ENCODE data around the gene NSUN2. TPM values are rescaled to one million over a fixed set of nuclear protein-coding genes. Genes with fewer than 3 reads are reported as not detected.

NSUN2 gene
- total RNA-seq, 2 experiments from 2014 or later: 48.3 to 50.8 TPM

GRCh38 chr5:6581090-6581489 is 51.8 kb downstream of the NSUN2 start:
- peaks cover 7% of the 10 kb centered on the region for H3K4me1 ChIP-seq (ENCODE audit: insufficient read depth, low read length)
- CTCF ChIA-PET: no interaction called here
- no peak for TF ChIP-seq CTCF (IDR thresholded peaks at IDR 0.05)
- peaks cover 0 to 9% of the 10 kb centered on the region in 2 experiments for H3K9me3 ChIP-seq (ENCODE audit: control insufficient read depth in 1 of 2, insufficient read depth in 1 of 2, low read length in 2 of 2)
- H3K4me3 Mint-ChIP-seq: no peak overlapping the region
- H3K4me1 Mint-ChIP-seq (ENCODE audit: low read depth): no peaks in the 10 kb centered on the region
- peaks cover 17 to 42% of the 10 kb centered on the region in 2 experiments for H3K27me3 ChIP-seq (ENCODE audit: control insufficient read depth in 1 of 2, insufficient read depth in 2 of 2, low read length in 2 of 2)
- H3K36me3 Mint-ChIP-seq (ENCODE audit: low read depth): no peaks in the 10 kb centered on the region
- H3K27me3 Mint-ChIP-seq: peaks cover 66% of the 10 kb centered on the region
- H3K36me3 ChIP-seq (ENCODE audit: insufficient read depth, low read length): no peaks in the 10 kb centered on the region
- H3K9me3 Mint-ChIP-seq: no peaks in the 10 kb centered on the region
- DNase-seq (no peak), ATAC-seq (ENCODE audit: poor library complexity) (no peak)
- no peak overlapping the region for H3K27ac ChIP-seq (ENCODE audit: low read depth in 1 of 2, low read length in 2 of 2)
- intact Hi-C loops (cut with DNase I, micrococcal nuclease): no loop called here
- no peak overlapping the region for H3K4me3 ChIP-seq (ENCODE audit: low read length)
- POLR2A ChIA-PET: no interaction called here
- H3K27ac Mint-ChIP-seq: no peak overlapping the region

- Mint-ChIP-seq H3K27me3 (peaks cover 59% of the 10 kb centered on the region), H3K4me1 (ENCODE audit: low read depth) (no peaks in the 10 kb centered on the region), H3K9me3 (no peaks in the 10 kb centered on the region), H3K36me3 (ENCODE audit: low read depth) (no peaks in the 10 kb centered on the region), H3K4me3 (no peak overlapping the region), H3K27ac (no peak overlapping the region)
- TF ChIP-seq CTCF (IDR thresholded peaks at IDR 0.05): no peak
- Histone ChIP-seq H3K4me1 (ENCODE audit: insufficient read depth, low read length) (peaks cover 7% of the 10 kb centered on the region), H3K27ac (ENCODE audit: low read depth in 1 of 2, low read length in 2 of 2) (no peak overlapping the region), H3K36me3 (ENCODE audit: insufficient read depth, low read length) (no peaks in the 10 kb centered on the region), H3K27me3 (ENCODE audit: control insufficient read depth in 1 of 2, insufficient read depth in 2 of 2, low read length in 2 of 2) (peaks cover 9 to 35% of the 10 kb centered on the region in 2 experiments), H3K4me3 (ENCODE audit: low read length) (no peak overlapping the region), H3K9me3 (ENCODE audit: control insufficient read depth in 1 of 2, insufficient read depth in 1 of 2, low read length in 2 of 2) (peaks cover 0 to 9% of the 10 kb centered on the region in 2 experiments)
- intact Hi-C loops (cut with DNase I, micrococcal nuclease): loop anchor here in 1 of 2 experiments (5.0 kb wide), 2 partner anchors 1087 to 1437 kb away; partner anchors contain the start of gene ADAMTS16
- no peak for DNase-seq
- ChIA-PET POLR2A (no interaction called here), CTCF (no interaction called here)
- no peak for ATAC-seq (ENCODE audit: poor library complexity)
Measured at GRCh38 chr5:6579535-6579934, 53.3 kb downstream of the NSUN2 start.

GRCh38 chr5:6578676-6579343 is 54.0 kb downstream of the NSUN2 start:
- Mint-ChIP-seq H3K9me3 (no peaks in the 10 kb centered on the region), H3K4me1 (ENCODE audit: low read depth) (no peaks in the 10 kb centered on the region), H3K4me3 (no peak overlapping the region), H3K27ac (no peak overlapping the region), H3K36me3 (ENCODE audit: low read depth) (no peaks in the 10 kb centered on the region), H3K27me3 (peaks cover 59% of the 10 kb centered on the region)
- H3K4me1 ChIP-seq (ENCODE audit: insufficient read depth, low read length): peaks cover 7% of the 10 kb centered on the region
- H3K36me3 ChIP-seq (ENCODE audit: insufficient read depth, low read length): no peaks in the 10 kb centered on the region
- ATAC-seq (ENCODE audit: poor library complexity): no peak
- intact Hi-C loops (cut with DNase I, micrococcal nuclease): loop anchor here in 1 of 2 experiments (5.0 kb wide), 2 partner anchors 1087 to 1437 kb away; partner anchors contain the start of gene ADAMTS16
- peaks cover 5 to 28% of the 10 kb centered on the region in 2 experiments for H3K27me3 ChIP-seq (ENCODE audit: control insufficient read depth in 1 of 2, insufficient read depth in 2 of 2, low read length in 2 of 2)
- ChIA-PET POLR2A (no interaction called here), CTCF (no interaction called here)
- H3K9me3 ChIP-seq (ENCODE audit: control insufficient read depth in 1 of 2, insufficient read depth in 1 of 2, low read length in 2 of 2): peaks cover 0 to 9% of the 10 kb centered on the region in 2 experiments
- H3K27ac ChIP-seq (ENCODE audit: low read depth in 1 of 2, low read length in 2 of 2): no peak overlapping the region
- TF ChIP-seq CTCF (IDR thresholded peaks at IDR 0.05): no peak
- H3K4me3 ChIP-seq (ENCODE audit: low read length): no peak overlapping the region
- no peak for DNase-seq

Measured in CD4-positive, alpha-beta T cell (primary cell).